ENCODE measurements around the gene COX6B1.
"Not testable (repeated sequence)": the region's sequence is repeated elsewhere in the genome, so short reads cannot be mapped to it uniquely, and the experiment has no call there.

COX6B1 gene

GRCh38 chr19:35648017-35648961, at the start of gene COX6B1:
Gene COX6B1, plus strand, starts transcription at chr19:35648323. Its CDS starts 2,921 bp downstream, at chr19:35651244.
- peak; percentile 93 for FAIRE-seq

GRCh38 chr19:35601971-35602370, 46.2 kb upstream of the COX6B1 start:
- no peak for FAIRE-seq

- FAIRE-seq = not testable (repeated sequence)
Measured at GRCh38 chr19:35604436-35604835, 43.7 kb upstream of the COX6B1 start.

GRCh38 chr19:35607170-35607569, 41.0 kb upstream of the COX6B1 start:
- not testable (repeated sequence) for FAIRE-seq

GRCh38 chr19:35607661-35608060, 40.5 kb upstream of the COX6B1 start:
- FAIRE-seq = no peak

GRCh38 chr19:35608251-35608650, 39.9 kb upstream of the COX6B1 start:
- no peak for FAIRE-seq

GRCh38 chr19:35609851-35610353, 38.2 kb upstream of the COX6B1 start:
- no peak for FAIRE-seq

GRCh38 chr19:35612224-35612558, 35.9 kb upstream of the COX6B1 start:
- FAIRE-seq = no peak

GRCh38 chr19:35612559-35613321, 35.4 kb upstream of the COX6B1 start, which contains the start of gene HAUS5:
Gene HAUS5, plus strand, starts transcription at chr19:35612735. Its CDS starts 60 bp downstream, at chr19:35612795.
- FAIRE-seq = no peak

- no peak for FAIRE-seq
Measured at GRCh38 chr19:35613574-35613973, 34.5 kb upstream of the COX6B1 start.

GRCh38 chr19:35615036-35615435, 33.1 kb upstream of the COX6B1 start:
- FAIRE-seq = no peak

GRCh38 chr19:35618857-35619256, 29.3 kb upstream of the COX6B1 start:
- FAIRE-seq = no peak

- no peak for FAIRE-seq
Measured at GRCh38 chr19:35619290-35619923, 28.7 kb upstream of the COX6B1 start.

GRCh38 chr19:35620001-35620400, 28.1 kb upstream of the COX6B1 start:
- no peak for FAIRE-seq

- no peak for FAIRE-seq
Measured at GRCh38 chr19:35621708-35622107, 26.4 kb upstream of the COX6B1 start.

- FAIRE-seq = no peak
Measured at GRCh38 chr19:35622750-35623149, 25.4 kb upstream of the COX6B1 start.

- FAIRE-seq = no peak
Measured at GRCh38 chr19:35623327-35624010, 24.7 kb upstream of the COX6B1 start.

GRCh38 chr19:35628264-35628564, 19.9 kb upstream of the COX6B1 start:
- FAIRE-seq = no peak

GRCh38 chr19:35628565-35629331, 19.4 kb upstream of the COX6B1 start, which contains the start of gene RBM42:
Gene RBM42, plus strand, starts transcription at chr19:35629036. Its CDS starts 118 bp downstream, at chr19:35629154.
- peak; percentile 98 for FAIRE-seq

GRCh38 chr19:35629332-35629633, 18.8 kb upstream of the COX6B1 start:
- no peak for FAIRE-seq

GRCh38 chr19:35633727-35634440, 14.2 kb upstream of the COX6B1 start:
- FAIRE-seq = no peak

Data from islet of Langerhans (tissue), 1 donor.